Gastrocnemius medialis (tissue), 4 donors: ENCODE results near the gene SLC47A2. TPM values are rescaled to one million over a fixed set of nuclear protein-coding genes. Genes with fewer than 3 reads are reported as not detected.

Experiments
- ATAC-seq, 2 donors: fragments of 150-250 bp; one replicate each; pipeline ENCODE4 v1.9.1; 2016
- DNase-seq, 2 donors: peaks; one replicate each; pipeline ENCODE4 v3.0.0-alpha.2; 2019
- H3K27ac ChIP-seq, 4 donors: fragments of 200-600 bp; sonication (generic); 1 replicate in 1 of 4; 2 replicates in 3 of 4; pipeline ENCODE4 v1.5.1; 2016 to 2018; ENCODE audit warnings: mild to moderate bottlenecking in 2 of 4, moderate library complexity in 1 of 4
- H3K27me3 ChIP-seq, 3 donors: fragments of 200-600 bp; sonication (generic) in 2 of 3; 1 replicate in 1 of 3; 2 replicates in 2 of 3; pipeline versions ENCODE4 v1.5.1 to v1.6.0; 2016 to 2019; ENCODE audit warnings: mild to moderate bottlenecking in 1 of 3, moderate library complexity in 1 of 3
- H3K36me3 ChIP-seq, 2 donors: fragments of 200-600 bp; sonication (generic) in 1 of 2; one replicate each; pipeline ENCODE4 v1.5.1; 2017 to 2018
- H3K4me1 ChIP-seq, 2 donors: fragments of 200-600 bp; sonication (generic) in 1 of 2; one replicate each; pipeline ENCODE4 v1.5.1; 2016 to 2017; ENCODE audit warnings: mild to moderate bottlenecking in 2 of 2
- H3K4me3 ChIP-seq, 4 donors: fragments of 200-600 bp; sonication (generic) in 3 of 4; 1 replicate in 1 of 4; 2 replicates in 3 of 4; pipeline ENCODE4 v1.5.1; 2016 to 2019; ENCODE audit warnings: mild to moderate bottlenecking in 2 of 4
- H3K9me3 ChIP-seq, 3 donors: fragments of 200-600 bp; sonication (generic) in 2 of 3; 1 replicate in 1 of 3; 2 replicates in 2 of 3; pipeline ENCODE4 v1.5.1; 2016 to 2019
- CTCF ChIP-seq, 5 experiments: fragments of 450-650 bp in 3 of 5; fragments of 200-600 bp in 2 of 5; sonication (generic) in 2 of 5; IDR thresholded peaks in 4 of 5; conservative IDR thresholded peaks in 1 of 5; 1 replicate in 4 of 5; 2 replicates in 1 of 5; pipeline ENCODE4 v1.5.1; 2016 to 2019; ENCODE audit warnings: antibody characterized with exemption in 5 of 5, mild to moderate bottlenecking in 3 of 5, moderate library complexity in 3 of 5
- POLR2A ChIP-seq, 2 donors: fragments of 450-650 bp; IDR thresholded peaks; one replicate each; pipeline ENCODE4 v1.6.1; 2017; ENCODE audit warnings: antibody characterized with exemption in 2 of 2, mild to moderate bottlenecking in 2 of 2, moderate library complexity in 2 of 2
- in situ Hi-C, 4 donors: fragments of 200-750 bp; cut with MboI; loops; one replicate each; pipeline versions ENCODE4 v1.15.0 to v1.8.0; 2017; ENCODE audit warnings: low sequenced_read_pairs in 4 of 4
- intact Hi-C: fragments of 100-400 bp; cut with DNase I; formaldehyde crosslinking; loops from one replicate; pipeline ENCODE4 v1.15.1; 2023; ENCODE audit warnings: low total_unique reads
- total RNA-seq, 4 donors: library from RNA; depleted of rRNA; stranded (reverse); fragments of >200 nt; gene quantifications; one replicate each; pipeline versions ENCODE4 v1.1.0 to v1.2.3, GENCODE V29; 2016

The SLC47A2 gene
- total RNA-seq, 4 donors from 2014 or later: 0.15 to 1.0 TPM; not detected in 2

GRCh38 chr17:19648475-19649273 is 67.7 kb downstream of the SLC47A2 start, which contains the start of gene ALDH3A2:
ALDH3A2 (plus strand) TSS chr17:19648751; CDS start chr17:19648972, 221 bp downstream.
- peaks cover 50 to 52% of the 10 kb centered on the region in 2 donors for H3K4me1 ChIP-seq
- in situ Hi-C loops (loop anchor here (5.0 to 25.0 kb wide), 5 partner anchors 114 to 286 kb away; partner anchors contain the start of gene B9D1 (in 1 of the 4)), intact Hi-C loops (loop anchor here (1.0 to 5.0 kb wide), 6 partner anchors 80 to 286 kb away; partner anchors contain the start of genes B9D1 and MAPK7)
- TF ChIP-seq CTCF (IDR thresholded peaks at IDR 0.05 in 4 of 5, conservative IDR thresholded peaks at IDR 0.05 in 1 of 5) (peak in 4 of 5 experiments; percentile 10 to 43 (median 34)), POLR2A (IDR thresholded peaks at IDR 0.05) (peak; percentile 91 to 93)
- H3K4me3 ChIP-seq: peak within 1 kb of the TSS; percentile 75 to 93 (median 84)
- peak within 1 kb of the TSS; percentile 92 to 97 (median 96) for H3K27ac ChIP-seq
- DNase-seq: peak; percentile 92 to 96
- ATAC-seq: peak; percentile 88 to 91
- no peaks in the 10 kb centered on the region for H3K27me3 ChIP-seq
- H3K9me3 ChIP-seq: no peaks in the 10 kb centered on the region
- H3K36me3 ChIP-seq: peaks cover 0 to 14% of the 10 kb centered on the region in 2 donors

GRCh38 chr17:19647697-19648474 is 68.5 kb downstream of the SLC47A2 start:
- Histone ChIP-seq H3K9me3 (no peaks in the 10 kb centered on the region), H3K27me3 (no peaks in the 10 kb centered on the region), H3K27ac (peak overlapping the region; percentile 92 to 97 (median 96)), H3K4me1 (peaks cover 50 to 52% of the 10 kb centered on the region in 2 donors), H3K4me3 (peak overlapping the region; percentile 75 to 93 (median 84)), H3K36me3 (peaks cover 0 to 6% of the 10 kb centered on the region in 2 donors)
- TF ChIP-seq POLR2A (IDR thresholded peaks at IDR 0.05) (no peak), CTCF (IDR thresholded peaks at IDR 0.05 in 4 of 5, conservative IDR thresholded peaks at IDR 0.05 in 1 of 5) (no peak)
- intact Hi-C loops: loop anchor here (1.0 to 5.0 kb wide), 6 partner anchors 80 to 286 kb away; partner anchors contain the start of genes B9D1 and MAPK7
- in situ Hi-C loops: loop anchor here (5.0 to 25.0 kb wide), 5 partner anchors 114 to 286 kb away; partner anchors contain the start of gene B9D1 (in 1 of the 4)
- DNase-seq (peak; percentile 56 to 71), ATAC-seq (peak; percentile 53 to 57)

- no peaks in the 10 kb centered on the region for H3K27me3 ChIP-seq
- peaks cover 44 to 46% of the 10 kb centered on the region in 2 donors for H3K4me1 ChIP-seq
- DNase-seq (peak in 1 of 2 donors; percentile 16), ATAC-seq (no peak)
- in situ Hi-C loops (loop anchor here (5.0 to 25.0 kb wide), 5 partner anchors 115 to 285 kb away; partner anchors contain the start of gene B9D1 (in 1 of the 4)), intact Hi-C loops (loop anchor here (5.0 kb wide), 3 partner anchors 110 to 285 kb away; partner anchors contain the start of genes B9D1 and MAPK7)
- H3K9me3 ChIP-seq: no peaks in the 10 kb centered on the region
- H3K36me3 ChIP-seq: no peaks in the 10 kb centered on the region
- peak overlapping the region; percentile 75 to 93 (median 84) for H3K4me3 ChIP-seq
- TF ChIP-seq CTCF (IDR thresholded peaks at IDR 0.05 in 4 of 5, conservative IDR thresholded peaks at IDR 0.05 in 1 of 5) (no peak), POLR2A (IDR thresholded peaks at IDR 0.05) (no peak)
- peak overlapping the region; percentile 92 to 97 (median 96) for H3K27ac ChIP-seq
These were observed 69.3 kb downstream of the SLC47A2 start for GRCh38 chr17:19646788-19647696.
